HG03108 (cell line): ENCODE results near the gene KRTAP5-10.
"Not testable (repeated sequence)": the region's sequence is repeated elsewhere in the genome, so short reads cannot be mapped to it uniquely, and the experiment has no call there.

Experiments used
- ATAC-seq: cut with Tn5 transposase; IDR thresholded peaks from one replicate; pipeline ENCODE4 v1.9.1; 2021; ENCODE audit warnings: moderate library complexity; ENCODE audit not compliant: unreplicated experiment

The KRTAP5-10 gene

GRCh38 chr11:71607520-71608216, 42.3 kb downstream of the KRTAP5-10 start:
- not testable (repeated sequence) for ATAC-seq

- ATAC-seq, result not testable (repeated sequence)
Measured at GRCh38 chr11:71608272-71608671, 42.9 kb downstream of the KRTAP5-10 start.

- ATAC-seq, result not testable (repeated sequence)
Measured at GRCh38 chr11:71611218-71611910, 46.0 kb downstream of the KRTAP5-10 start.

GRCh38 chr11:71613931-71614330, 48.6 kb downstream of the KRTAP5-10 start:
- not testable (repeated sequence) for ATAC-seq

- not testable (repeated sequence) for ATAC-seq
Measured at GRCh38 chr11:71614366-71614917, 49.1 kb downstream of the KRTAP5-10 start.

GRCh38 chr11:71615003-71615402, 49.6 kb downstream of the KRTAP5-10 start:
- ATAC-seq, result not testable (repeated sequence)
